PC-9 (cell line): Measurements from ENCODE around the gene NPY2R.

Experiments
- EZH2 ChIP-seq: fragments of 200-600 bp; sonication (generic); IDR thresholded peaks from 2 replicates; pipeline ENCODE4 v1.8.0; 2017; ENCODE audit warnings: antibody characterized with exemption, low read depth
- TF ChIP-seq, protein P1 (sequence below): fragments of 200-600 bp; sonication (generic); conservative IDR thresholded peaks from 2 replicates; pipeline ENCODE4 v1.6.1; 2017; ENCODE audit warnings: mixed run types, antibody characterized with exemption, mild to moderate bottlenecking, moderate library complexity

DNA sequence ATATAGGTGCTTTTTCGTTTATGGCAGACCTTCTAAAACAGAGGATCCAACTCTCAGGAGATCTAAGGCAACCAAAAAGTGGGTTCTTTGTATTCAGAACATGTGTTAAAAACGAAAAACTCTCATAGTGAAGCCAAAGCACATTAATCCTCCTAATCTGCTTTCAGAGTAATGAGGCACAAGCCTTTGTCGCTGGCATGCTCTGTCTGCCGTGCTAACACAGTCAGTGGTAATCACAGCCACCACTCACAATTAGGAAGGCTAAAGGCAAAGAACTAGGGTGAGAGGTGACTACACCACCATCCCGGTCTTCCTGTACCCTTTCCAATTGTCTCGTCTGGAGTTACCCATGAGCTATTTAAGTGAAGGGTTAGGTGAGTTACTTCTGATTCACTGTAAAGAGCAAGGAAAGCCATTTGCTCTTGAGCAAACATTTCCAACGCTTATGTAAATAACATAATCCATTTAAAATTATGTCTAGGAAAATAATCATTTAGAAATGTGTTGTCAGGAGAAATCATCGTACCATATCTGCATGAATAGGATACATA is 40.7 kb downstream of the NPY2R start:
- TF ChIP-seq, protein P1, sequence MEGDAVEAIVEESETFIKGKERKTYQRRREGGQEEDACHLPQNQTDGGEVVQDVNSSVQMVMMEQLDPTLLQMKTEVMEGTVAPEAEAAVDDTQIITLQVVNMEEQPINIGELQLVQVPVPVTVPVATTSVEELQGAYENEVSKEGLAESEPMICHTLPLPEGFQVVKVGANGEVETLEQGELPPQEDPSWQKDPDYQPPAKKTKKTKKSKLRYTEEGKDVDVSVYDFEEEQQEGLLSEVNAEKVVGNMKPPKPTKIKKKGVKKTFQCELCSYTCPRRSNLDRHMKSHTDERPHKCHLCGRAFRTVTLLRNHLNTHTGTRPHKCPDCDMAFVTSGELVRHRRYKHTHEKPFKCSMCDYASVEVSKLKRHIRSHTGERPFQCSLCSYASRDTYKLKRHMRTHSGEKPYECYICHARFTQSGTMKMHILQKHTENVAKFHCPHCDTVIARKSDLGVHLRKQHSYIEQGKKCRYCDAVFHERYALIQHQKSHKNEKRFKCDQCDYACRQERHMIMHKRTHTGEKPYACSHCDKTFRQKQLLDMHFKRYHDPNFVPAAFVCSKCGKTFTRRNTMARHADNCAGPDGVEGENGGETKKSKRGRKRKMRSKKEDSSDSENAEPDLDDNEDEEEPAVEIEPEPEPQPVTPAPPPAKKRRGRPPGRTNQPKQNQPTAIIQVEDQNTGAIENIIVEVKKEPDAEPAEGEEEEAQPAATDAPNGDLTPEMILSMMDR: no peak
- TF ChIP-seq EZH2: no peak
